GM12878 (cell line): ENCODE results near the gene OR5V1.

Experiments used
- BRCA1 ChIP-seq: IDR thresholded peaks from 2 replicates; pipeline ENCODE4 v1.6.1; 2011; ENCODE audit warnings: low read depth, low read length, improper control_type of control experiment
- EP300 ChIP-seq, 2 experiments: fragments of 150-350 bp in 1 of 2; IDR thresholded peaks; 2 replicates each; pipeline ENCODE4 v1.6.1; 2011 to 2012; ENCODE audit warnings: low read depth in 2 of 2, low read length in 2 of 2, borderline replicate concordance in 1 of 2, improper control_type of control experiment in 1 of 2, inconsistent platforms in 1 of 2; ENCODE audit not compliant: control insufficient read depth in 1 of 2
- JUND ChIP-seq: IDR thresholded peaks from 2 replicates; pipeline ENCODE4 v1.6.1; 2012; ENCODE audit warnings: low read depth, mild to moderate bottlenecking, low read length, improper control_type of control experiment, moderate library complexity
- MYC ChIP-seq: IDR thresholded peaks from 2 replicates; pipeline ENCODE4 v1.6.1; 2011; ENCODE audit warnings: mild to moderate bottlenecking, low read length, moderate library complexity, inconsistent platforms; ENCODE audit not compliant: insufficient read depth, insufficient replicate concordance, insufficient read length, severe bottlenecking
- POLR2A ChIP-seq: IDR thresholded peaks from 2 replicates; pipeline ENCODE4 v1.6.1; 2011; ENCODE audit warnings: low read depth, mild to moderate bottlenecking, low read length
- SIN3A ChIP-seq: IDR thresholded peaks from 2 replicates; pipeline ENCODE4 v1.6.1; 2012; ENCODE audit warnings: low read depth, low read length, improper control_type of control experiment
- ZNF274 ChIP-seq: IDR thresholded peaks from one replicate; pipeline ENCODE4 v1.8.0; 2011; ENCODE audit not compliant: insufficient read length, insufficient read depth
- TF ChIP-seq, protein P1 (sequence below): IDR thresholded peaks from 2 replicates; pipeline ENCODE4 v1.6.1; 2011; ENCODE audit warnings: borderline replicate concordance, low read depth, mild to moderate bottlenecking, moderate library complexity, mixed read lengths, low read length; ENCODE audit not compliant: insufficient read depth; ENCODE audit errors: extremely low read length
- TF ChIP-seq, protein P2 (sequence below), 3 experiments: IDR thresholded peaks in 2 of 3; conservative IDR thresholded peaks in 1 of 3; 2 replicates each; pipeline ENCODE4 v1.5.1; 2011; ENCODE audit warnings: low read depth in 3 of 3, low read length in 3 of 3, mild to moderate bottlenecking in 3 of 3, control low read depth in 2 of 3, moderate library complexity in 2 of 3, inconsistent platforms in 1 of 3, mixed read lengths in 1 of 3; ENCODE audit not compliant: control insufficient read depth in 2 of 3, insufficient read depth in 1 of 3; ENCODE audit errors: extremely low read depth in 1 of 3
- TF ChIP-seq, protein P3 (sequence below): fragments of 450-650 bp; formaldehyde crosslinking; IDR thresholded peaks from 2 replicates; pipeline ENCODE4 v1.5.0; 2022; ENCODE audit warnings: mild to moderate bottlenecking, missing genetic modification characterization

DNA sequence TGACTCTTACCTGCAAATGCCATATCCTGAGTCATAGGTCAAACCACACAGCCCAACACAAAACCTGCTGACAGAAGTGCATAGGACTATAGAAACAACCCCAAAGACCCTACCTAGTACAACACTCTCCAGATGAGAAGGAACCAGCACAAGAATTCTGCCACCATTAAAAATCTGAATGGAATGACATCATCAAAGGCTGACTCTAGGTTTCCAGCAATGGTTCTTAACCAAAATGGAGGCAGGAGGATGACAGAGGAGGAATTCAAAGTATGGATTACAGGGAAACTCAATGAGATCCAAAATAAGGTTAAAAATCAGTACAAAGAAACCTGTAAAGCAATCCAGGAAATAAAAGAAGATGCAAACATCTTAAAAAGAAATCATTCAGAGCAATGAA, 36.0 kb downstream of the OR5V1 start:
- TF ChIP-seq, protein P1, sequence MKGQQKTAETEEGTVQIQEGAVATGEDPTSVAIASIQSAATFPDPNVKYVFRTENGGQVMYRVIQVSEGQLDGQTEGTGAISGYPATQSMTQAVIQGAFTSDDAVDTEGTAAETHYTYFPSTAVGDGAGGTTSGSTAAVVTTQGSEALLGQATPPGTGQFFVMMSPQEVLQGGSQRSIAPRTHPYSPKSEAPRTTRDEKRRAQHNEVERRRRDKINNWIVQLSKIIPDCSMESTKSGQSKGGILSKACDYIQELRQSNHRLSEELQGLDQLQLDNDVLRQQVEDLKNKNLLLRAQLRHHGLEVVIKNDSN, result no peak
- TF ChIP-seq ZNF274 (no peak), SIN3A (no peak), EP300 (IDR thresholded peaks at IDR 0.05; ENCODE audit: borderline replicate concordance in 1 of 2, control insufficient read depth in 1 of 2, low read depth in 2 of 2, low read length in 2 of 2) (no peak), POLR2A (no peak), JUND (no peak), BRCA1 (no peak), MYC (no peak)
- TF ChIP-seq, protein P2, sequence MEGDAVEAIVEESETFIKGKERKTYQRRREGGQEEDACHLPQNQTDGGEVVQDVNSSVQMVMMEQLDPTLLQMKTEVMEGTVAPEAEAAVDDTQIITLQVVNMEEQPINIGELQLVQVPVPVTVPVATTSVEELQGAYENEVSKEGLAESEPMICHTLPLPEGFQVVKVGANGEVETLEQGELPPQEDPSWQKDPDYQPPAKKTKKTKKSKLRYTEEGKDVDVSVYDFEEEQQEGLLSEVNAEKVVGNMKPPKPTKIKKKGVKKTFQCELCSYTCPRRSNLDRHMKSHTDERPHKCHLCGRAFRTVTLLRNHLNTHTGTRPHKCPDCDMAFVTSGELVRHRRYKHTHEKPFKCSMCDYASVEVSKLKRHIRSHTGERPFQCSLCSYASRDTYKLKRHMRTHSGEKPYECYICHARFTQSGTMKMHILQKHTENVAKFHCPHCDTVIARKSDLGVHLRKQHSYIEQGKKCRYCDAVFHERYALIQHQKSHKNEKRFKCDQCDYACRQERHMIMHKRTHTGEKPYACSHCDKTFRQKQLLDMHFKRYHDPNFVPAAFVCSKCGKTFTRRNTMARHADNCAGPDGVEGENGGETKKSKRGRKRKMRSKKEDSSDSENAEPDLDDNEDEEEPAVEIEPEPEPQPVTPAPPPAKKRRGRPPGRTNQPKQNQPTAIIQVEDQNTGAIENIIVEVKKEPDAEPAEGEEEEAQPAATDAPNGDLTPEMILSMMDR (IDR thresholded peaks at IDR 0.05 in 2 of 3, conservative IDR thresholded peaks at IDR 0.05 in 1 of 3; ENCODE audit: control insufficient read depth in 2 of 3, extremely low read depth in 1 of 3, insufficient read depth in 1 of 3, low read depth in 3 of 3, low read length in 3 of 3), result no peak
- TF ChIP-seq, protein P3, sequence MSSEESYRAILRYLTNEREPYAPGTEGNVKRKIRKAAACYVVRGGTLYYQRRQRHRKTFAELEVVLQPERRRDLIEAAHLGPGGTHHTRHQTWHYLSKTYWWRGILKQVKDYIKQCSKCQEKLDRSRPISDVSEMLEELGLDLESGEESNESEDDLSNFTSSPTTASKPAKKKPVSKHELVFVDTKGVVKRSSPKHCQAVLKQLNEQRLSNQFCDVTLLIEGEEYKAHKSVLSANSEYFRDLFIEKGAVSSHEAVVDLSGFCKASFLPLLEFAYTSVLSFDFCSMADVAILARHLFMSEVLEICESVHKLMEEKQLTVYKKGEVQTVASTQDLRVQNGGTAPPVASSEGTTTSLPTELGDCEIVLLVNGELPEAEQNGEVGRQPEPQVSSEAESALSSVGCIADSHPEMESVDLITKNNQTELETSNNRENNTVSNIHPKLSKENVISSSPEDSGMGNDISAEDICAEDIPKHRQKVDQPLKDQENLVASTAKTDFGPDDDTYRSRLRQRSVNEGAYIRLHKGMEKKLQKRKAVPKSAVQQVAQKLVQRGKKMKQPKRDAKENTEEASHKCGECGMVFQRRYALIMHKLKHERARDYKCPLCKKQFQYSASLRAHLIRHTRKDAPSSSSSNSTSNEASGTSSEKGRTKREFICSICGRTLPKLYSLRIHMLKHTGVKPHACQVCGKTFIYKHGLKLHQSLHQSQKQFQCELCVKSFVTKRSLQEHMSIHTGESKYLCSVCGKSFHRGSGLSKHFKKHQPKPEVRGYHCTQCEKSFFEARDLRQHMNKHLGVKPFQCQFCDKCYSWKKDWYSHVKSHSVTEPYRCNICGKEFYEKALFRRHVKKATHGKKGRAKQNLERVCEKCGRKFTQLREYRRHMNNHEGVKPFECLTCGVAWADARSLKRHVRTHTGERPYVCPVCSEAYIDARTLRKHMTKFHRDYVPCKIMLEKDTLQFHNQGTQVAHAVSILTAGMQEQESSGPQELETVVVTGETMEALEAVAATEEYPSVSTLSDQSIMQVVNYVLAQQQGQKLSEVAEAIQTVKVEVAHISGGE, result no peak
